Measurements from ENCODE around the gene AK4.

GRCh38 chr1:65198096-65198495, 50.1 kb downstream of the AK4 start:
- TF ChIP-seq EZH2 (IDR thresholded peaks at IDR 0.05; ENCODE audit: borderline replicate concordance, low read depth, low read length, poor library complexity, severe bottlenecking), result no peak
- TF ChIP-seq CTCF (conservative IDR thresholded peaks at IDR 0.05; ENCODE audit: low read depth, low read length), result no peak
